ENCODE results near the gene JAK2.
"Not testable (repeated sequence)": the region's sequence is repeated elsewhere in the genome, so short reads cannot be mapped to it uniquely, and the experiment has no call there.

Gene JAK2

GRCh38 chr9:4943346-4943745, 41.7 kb upstream of the JAK2 start:
- Mint-ChIP-seq H3K9me3 (no peaks in the 10 kb centered on the region), H3K27me3 (ENCODE audit: low read depth, poor library complexity) (peaks cover 4% of the 10 kb centered on the region), H3K36me3 (ENCODE audit: low read depth) (no peaks in the 10 kb centered on the region), H3K4me3 (no peak overlapping the region), H3K27ac (no peak overlapping the region), H3K4me1 (no peaks in the 10 kb centered on the region)
- TF ChIP-seq, protein P1, sequence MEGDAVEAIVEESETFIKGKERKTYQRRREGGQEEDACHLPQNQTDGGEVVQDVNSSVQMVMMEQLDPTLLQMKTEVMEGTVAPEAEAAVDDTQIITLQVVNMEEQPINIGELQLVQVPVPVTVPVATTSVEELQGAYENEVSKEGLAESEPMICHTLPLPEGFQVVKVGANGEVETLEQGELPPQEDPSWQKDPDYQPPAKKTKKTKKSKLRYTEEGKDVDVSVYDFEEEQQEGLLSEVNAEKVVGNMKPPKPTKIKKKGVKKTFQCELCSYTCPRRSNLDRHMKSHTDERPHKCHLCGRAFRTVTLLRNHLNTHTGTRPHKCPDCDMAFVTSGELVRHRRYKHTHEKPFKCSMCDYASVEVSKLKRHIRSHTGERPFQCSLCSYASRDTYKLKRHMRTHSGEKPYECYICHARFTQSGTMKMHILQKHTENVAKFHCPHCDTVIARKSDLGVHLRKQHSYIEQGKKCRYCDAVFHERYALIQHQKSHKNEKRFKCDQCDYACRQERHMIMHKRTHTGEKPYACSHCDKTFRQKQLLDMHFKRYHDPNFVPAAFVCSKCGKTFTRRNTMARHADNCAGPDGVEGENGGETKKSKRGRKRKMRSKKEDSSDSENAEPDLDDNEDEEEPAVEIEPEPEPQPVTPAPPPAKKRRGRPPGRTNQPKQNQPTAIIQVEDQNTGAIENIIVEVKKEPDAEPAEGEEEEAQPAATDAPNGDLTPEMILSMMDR (IDR thresholded peaks at IDR 0.05), result no peak
- DNase-seq, result no peak

- not testable (repeated sequence) for H3K4me3 Mint-ChIP-seq; H3K9me3 Mint-ChIP-seq; H3K36me3 Mint-ChIP-seq (ENCODE audit: low read depth); H3K27ac Mint-ChIP-seq; DNase-seq; H3K4me1 Mint-ChIP-seq; H3K27me3 Mint-ChIP-seq (ENCODE audit: low read depth, poor library complexity)
These were observed 40.5 kb upstream of the JAK2 start for GRCh38 chr9:4944431-4945211.

- DNase-seq, result no peak
- Mint-ChIP-seq H3K4me3 (no peak overlapping the region), H3K27ac (no peak overlapping the region), H3K36me3 (ENCODE audit: low read depth) (no peaks in the 10 kb centered on the region), H3K27me3 (ENCODE audit: low read depth, poor library complexity) (peaks cover 4% of the 10 kb centered on the region), H3K9me3 (peaks cover 13% of the 10 kb centered on the region), H3K4me1 (no peaks in the 10 kb centered on the region)
- TF ChIP-seq, protein P1 (IDR thresholded peaks at IDR 0.05), result no peak
These were observed 38.1 kb upstream of the JAK2 start for GRCh38 chr9:4946937-4947336.

DNA sequence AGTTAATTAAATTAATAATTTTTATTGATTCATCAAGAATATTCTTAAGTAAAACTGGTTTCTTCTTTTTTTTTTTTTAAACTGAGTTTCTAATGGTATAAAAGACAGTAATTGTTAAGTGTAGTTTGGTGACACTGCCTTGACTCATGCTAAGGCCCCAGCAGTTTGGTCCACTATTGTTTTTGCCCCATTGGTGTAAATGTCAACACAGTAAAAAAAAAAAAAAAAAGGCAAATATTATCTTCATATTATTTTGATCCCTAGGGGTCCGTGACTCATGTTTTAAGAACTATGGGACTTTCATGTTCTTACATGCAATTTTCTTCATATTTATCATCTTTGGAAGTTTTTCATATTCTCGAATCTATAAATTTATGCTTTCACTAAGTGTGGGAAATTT, 29.2 kb upstream of the JAK2 start:
- Mint-ChIP-seq H3K4me3 (no peak overlapping the region), H3K27me3 (ENCODE audit: low read depth, poor library complexity) (no peaks in the 10 kb centered on the region), H3K4me1 (no peaks in the 10 kb centered on the region), H3K27ac (no peak overlapping the region), H3K9me3 (peaks cover 48% of the 10 kb centered on the region), H3K36me3 (ENCODE audit: low read depth) (peaks cover 9% of the 10 kb centered on the region)
- TF ChIP-seq, protein P1 (IDR thresholded peaks at IDR 0.05), result no peak
- DNase-seq, result no peak

DNA sequence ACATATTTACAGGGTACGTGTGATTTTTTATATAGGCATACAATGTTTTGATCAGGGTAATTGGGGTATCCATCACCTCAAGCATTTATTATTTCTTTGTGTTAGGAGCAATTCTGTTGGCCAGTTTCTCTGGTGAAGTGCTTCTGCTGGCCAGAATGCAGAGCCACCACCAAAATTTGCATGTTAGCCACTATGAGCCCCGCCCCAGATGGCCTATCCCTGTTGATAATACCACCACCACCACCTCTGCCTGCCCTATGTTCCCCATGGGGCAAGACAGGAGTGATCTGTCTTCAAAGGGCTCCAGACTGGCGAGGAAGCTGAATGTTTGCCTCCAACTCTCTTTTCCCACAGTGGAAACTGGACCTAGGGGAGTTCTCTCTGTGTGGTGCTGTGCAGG, 26.0 kb upstream of the JAK2 start:
- no peak overlapping the region for H3K27ac Mint-ChIP-seq
- no peaks in the 10 kb centered on the region for H3K4me1 Mint-ChIP-seq
- peaks cover 23% of the 10 kb centered on the region for H3K9me3 Mint-ChIP-seq
- no peaks in the 10 kb centered on the region for H3K27me3 Mint-ChIP-seq (ENCODE audit: low read depth, poor library complexity)
- H3K36me3 Mint-ChIP-seq (ENCODE audit: low read depth), result peaks cover 4% of the 10 kb centered on the region
- TF ChIP-seq, protein P1 (IDR thresholded peaks at IDR 0.05), result no peak
- no peak overlapping the region for H3K4me3 Mint-ChIP-seq
- DNase-seq, result no peak

DNA sequence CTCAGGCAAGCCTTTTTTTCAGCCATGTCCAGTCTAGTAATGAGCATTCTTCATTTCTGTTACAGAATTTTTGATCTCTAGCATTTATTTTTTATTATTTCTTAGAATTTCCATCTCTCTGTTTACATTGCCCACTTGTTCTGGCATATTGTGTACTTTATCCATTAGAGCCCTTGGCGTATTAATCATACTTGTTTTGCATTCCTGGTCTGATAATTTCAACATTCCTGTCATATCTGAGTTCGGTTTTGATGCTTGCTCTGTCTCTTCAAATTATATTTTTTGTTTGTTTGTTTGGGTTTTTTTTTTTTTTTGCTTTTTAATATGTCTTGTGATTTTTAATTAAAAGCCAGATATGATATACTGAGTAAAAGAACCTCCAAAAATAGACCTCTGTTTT, 23.0 kb upstream of the JAK2 start:
- TF ChIP-seq, protein P1 (IDR thresholded peaks at IDR 0.05), result no peak
- no peak overlapping the region for H3K4me3 Mint-ChIP-seq
- H3K27me3 Mint-ChIP-seq (ENCODE audit: low read depth, poor library complexity), result no peaks in the 10 kb centered on the region
- no peak overlapping the region for H3K27ac Mint-ChIP-seq
- no peak for DNase-seq
- H3K9me3 Mint-ChIP-seq, result peaks cover 8% of the 10 kb centered on the region
- H3K4me1 Mint-ChIP-seq, result no peaks in the 10 kb centered on the region
- no peaks in the 10 kb centered on the region for H3K36me3 Mint-ChIP-seq (ENCODE audit: low read depth)

Data from nephron progenitor cell (in vitro differentiated cells).